DND-41 (cell line): ENCODE data around the gene ANKRD36C.
A peak's percentile ranks its signal among the peaks of the same experiment; 100 is the strongest.
"Not testable (repeated sequence)": the region's sequence is repeated elsewhere in the genome, so short reads cannot be mapped to it uniquely, and the experiment has no call there.

Source experiments
- ATAC-seq: fragments of 200-7000 bp; cut with Tn5 transposase; 3 replicates; pipeline ENCODE4 v1.9.1; 2021; ENCODE audit warnings: low read depth; ENCODE audit not compliant: insufficient read depth
- DNase-seq: peaks from one replicate; pipeline ENCODE4 v3.0.0-alpha.2; 2020
- H2AFZ ChIP-seq: 2 replicates; pipeline ENCODE4 v1.6.0; 2012; ENCODE audit warnings: low read depth, low read length
- H3K27ac ChIP-seq: 2 replicates; pipeline ENCODE4 v1.5.1; 2012; ENCODE audit warnings: low read length, inconsistent platforms
- H3K27me3 ChIP-seq: fragments of 200-600 bp; sonication (generic); 2 replicates; pipeline ENCODE4 v1.6.0; 2012; ENCODE audit warnings: low read length, mild to moderate bottlenecking, inconsistent platforms; ENCODE audit not compliant: insufficient read depth, poor library complexity
- H3K36me3 ChIP-seq: 2 replicates; pipeline ENCODE4 v1.5.1; 2012; ENCODE audit warnings: low read length, inconsistent platforms; ENCODE audit not compliant: insufficient read depth
- H3K4me1 ChIP-seq: 2 replicates; pipeline ENCODE4 v1.5.1; 2012; ENCODE audit warnings: mild to moderate bottlenecking, low read length; ENCODE audit not compliant: insufficient read depth
- H3K4me2 ChIP-seq: 2 replicates; pipeline ENCODE4 v1.6.0; 2012; ENCODE audit warnings: mild to moderate bottlenecking, moderate library complexity, low read length, inconsistent platforms; ENCODE audit not compliant: insufficient read depth
- H3K4me3 ChIP-seq, 2 experiments: fragments of 200-600 bp in 1 of 2; shearing (Covaris generic) in 1 of 2; 2 replicates each; pipeline ENCODE4 v1.5.1; 2012 to 2016; ENCODE audit warnings: inconsistent platforms in 2 of 2, low read length in 2 of 2, mild to moderate bottlenecking in 2 of 2, low read depth in 1 of 2, moderate library complexity in 1 of 2
- H3K79me2 ChIP-seq: 2 replicates; pipeline ENCODE4 v1.6.0; 2012; ENCODE audit warnings: low read length, inconsistent platforms; ENCODE audit not compliant: insufficient read depth
- H3K9ac ChIP-seq: 2 replicates; pipeline ENCODE4 v1.6.0; 2012; ENCODE audit warnings: low read depth, mild to moderate bottlenecking, inconsistent platforms, low read length, moderate library complexity
- H3K9me3 ChIP-seq: 2 replicates; pipeline ENCODE4 v1.5.1; 2012; ENCODE audit warnings: low read length, moderate library complexity, mild to moderate bottlenecking, inconsistent platforms; ENCODE audit not compliant: insufficient read depth, severe bottlenecking
- H4K20me1 ChIP-seq: 2 replicates; pipeline ENCODE4 v1.6.0; 2012; ENCODE audit warnings: low read length; ENCODE audit not compliant: insufficient read depth
- CTCF ChIP-seq: IDR thresholded peaks from 2 replicates; pipeline ENCODE4 v1.5.1; 2012; ENCODE audit warnings: borderline replicate concordance, low read length, moderate library complexity, mild to moderate bottlenecking; ENCODE audit not compliant: poor library complexity, severe bottlenecking; ENCODE audit errors: extremely low read depth

Gene ANKRD36C

GRCh38 chr2:96021142-96021541, 29.5 kb upstream of the ANKRD36C start:
- not testable (repeated sequence) for H3K9me3 ChIP-seq, H3K4me1 ChIP-seq, H2AFZ ChIP-seq, H3K9ac ChIP-seq, H3K4me3 ChIP-seq, H3K36me3 ChIP-seq, H3K27ac ChIP-seq, ATAC-seq, H3K27me3 ChIP-seq, H4K20me1 ChIP-seq, H3K4me2 ChIP-seq, H3K79me2 ChIP-seq, DNase-seq

GRCh38 chr2:96019909-96020590, 28.4 kb upstream of the ANKRD36C start:
- H3K9ac ChIP-seq, H3K4me1 ChIP-seq, H3K79me2 ChIP-seq, H3K27ac ChIP-seq, ATAC-seq, H4K20me1 ChIP-seq, H2AFZ ChIP-seq, H3K4me3 ChIP-seq, H3K36me3 ChIP-seq, H3K4me2 ChIP-seq, DNase-seq, H3K9me3 ChIP-seq, H3K27me3 ChIP-seq: not testable (repeated sequence)

GRCh38 chr2:96016321-96016720, 24.7 kb upstream of the ANKRD36C start:
- H3K27me3 ChIP-seq, H3K36me3 ChIP-seq, H3K27ac ChIP-seq, DNase-seq, ATAC-seq, H4K20me1 ChIP-seq, H3K4me2 ChIP-seq, H3K79me2 ChIP-seq, H3K9me3 ChIP-seq, H2AFZ ChIP-seq, H3K4me1 ChIP-seq, H3K4me3 ChIP-seq, H3K9ac ChIP-seq: not testable (repeated sequence)

GRCh38 chr2:96012792-96013264, 21.2 kb upstream of the ANKRD36C start:
- H3K9ac ChIP-seq, H3K4me2 ChIP-seq, DNase-seq, H3K27ac ChIP-seq, H2AFZ ChIP-seq, H3K4me3 ChIP-seq, ATAC-seq, H3K79me2 ChIP-seq, H3K9me3 ChIP-seq, H4K20me1 ChIP-seq, H3K36me3 ChIP-seq, H3K27me3 ChIP-seq: not testable (repeated sequence)
- H3K4me1 ChIP-seq, result peaks cover 16% of the 10 kb centered on the region

GRCh38 chr2:96012086-96012791, 20.6 kb upstream of the ANKRD36C start:
- not testable (repeated sequence) for DNase-seq, H3K79me2 ChIP-seq, H3K27ac ChIP-seq, H3K4me3 ChIP-seq, H3K36me3 ChIP-seq, H3K27me3 ChIP-seq, H3K9me3 ChIP-seq, H2AFZ ChIP-seq, H3K4me2 ChIP-seq, H3K9ac ChIP-seq, ATAC-seq, H4K20me1 ChIP-seq
- H3K4me1 ChIP-seq, result peaks cover 16% of the 10 kb centered on the region

GRCh38 chr2:96011129-96011455, 19.5 kb upstream of the ANKRD36C start:
- H3K9me3 ChIP-seq, H3K27ac ChIP-seq, H3K36me3 ChIP-seq, H3K27me3 ChIP-seq, H4K20me1 ChIP-seq, H3K79me2 ChIP-seq: not testable (repeated sequence)
- Histone ChIP-seq H3K4me2 (peak overlapping the region; percentile 70), H2AFZ (peak overlapping the region; percentile 51), H3K9ac (peak overlapping the region; percentile 43), H3K4me3 (peak overlapping the region in 1 of 2 experiments; percentile 58; a peak in 2 of 4 replicates), H3K4me1 (peaks cover 16% of the 10 kb centered on the region)
- peak; percentile 51 for ATAC-seq
- DNase-seq, result peak; percentile 60
- TF ChIP-seq CTCF, result peak; percentile 55

- H3K27ac ChIP-seq, H4K20me1 ChIP-seq, H3K9me3 ChIP-seq, H3K79me2 ChIP-seq, H3K27me3 ChIP-seq, H3K36me3 ChIP-seq: not testable (repeated sequence)
- Histone ChIP-seq H3K4me3 (peak overlapping the region; percentile 21 to 60; a peak in 3 of 4 replicates), H3K4me1 (peaks cover 16% of the 10 kb centered on the region), H3K9ac (peak overlapping the region; percentile 58), H3K4me2 (peak overlapping the region; percentile 90), H2AFZ (peak overlapping the region; percentile 86)
- ATAC-seq, result peak; percentile 100
- DNase-seq, result peak; percentile 97
These were observed 18.9 kb upstream of the ANKRD36C start for GRCh38 chr2:96010320-96011128.
